ENCODE data around the gene TRUB2.

TRUB2 gene

GRCh38 chr9:128262687-128263086, 59.6 kb downstream of the TRUB2 start:
- no peak for DNase-seq

GRCh38 chr9:128260340-128260739, 61.9 kb downstream of the TRUB2 start:
- no peak for DNase-seq

GRCh38 chr9:128259156-128259555, 63.1 kb downstream of the TRUB2 start:
- DNase-seq, result no peak

GRCh38 chr9:128258326-128258725, 63.9 kb downstream of the TRUB2 start:
- no peak for DNase-seq

GRCh38 chr9:128257907-128258306, 64.3 kb downstream of the TRUB2 start:
- no peak for DNase-seq

- DNase-seq, result no peak
Observed at GRCh38 chr9:128257086-128257825, 65.0 kb downstream of the TRUB2 start.

All from NCI-H146 (cell line).